MCF 10A (cell line): ENCODE data around the gene WBP1L. TPM values are rescaled to one million over a fixed set of nuclear protein-coding genes. Genes with fewer than 3 reads are reported as not detected.
"Not testable (repeated sequence)": the region's sequence is repeated elsewhere in the genome, so short reads cannot be mapped to it uniquely, and the experiment has no call there.

Experiments
- BruUV-seq: library from RNA; stranded (reverse); fragments of 400-500 nt; replicated peaks from 2 replicates; lab custom pipeline; 2021; lab: Mats Ljungman, UMichigan
- CTCF ChIA-PET: fragments of 300-600 bp; sonication (Branson Sonifier 250); formaldehyde crosslinking; extraction: SDS; loops from one replicate; lab custom pipeline; 2021; ENCODE audit warnings: antibody characterized with exemption, inconsistent platforms; lab: Yijun Ruan, JAX
- POLR2A ChIA-PET: fragments of 300-600, 350-650 bp; sonication (Branson Sonifier 250); formaldehyde crosslinking; extraction: SDS; loops from one replicate; lab custom pipeline; 2020; ENCODE audit warnings: antibody characterized with exemption, inconsistent platforms; lab: Yijun Ruan, JAX
- DNase-seq: peaks from one replicate; pipeline ENCODE4 v3.0.0-alpha.2; 2018; ENCODE audit not compliant: unreplicated experiment
- H3K27ac Mint-ChIP-seq: one replicate; pipeline ENCODE4 v1.8.0; 2022; ENCODE audit warnings: mild to moderate bottlenecking, low read depth, mixed read lengths; ENCODE audit not compliant: unreplicated experiment
- H3K27me3 Mint-ChIP-seq: one replicate; pipeline ENCODE4 v1.8.0; 2022; ENCODE audit warnings: mixed read lengths; ENCODE audit not compliant: insufficient read depth, unreplicated experiment
- H3K36me3 Mint-ChIP-seq: one replicate; pipeline ENCODE4 v1.8.0; 2022; ENCODE audit warnings: mild to moderate bottlenecking, moderate library complexity, mixed read lengths; ENCODE audit not compliant: insufficient read depth, unreplicated experiment
- H3K4me1 Mint-ChIP-seq: one replicate; pipeline ENCODE4 v1.8.0; 2022; ENCODE audit warnings: mixed read lengths; ENCODE audit not compliant: insufficient read depth, unreplicated experiment
- H3K4me3 Mint-ChIP-seq: one replicate; pipeline ENCODE4 v1.8.0; 2022; ENCODE audit warnings: mild to moderate bottlenecking, moderate library complexity, mixed read lengths; ENCODE audit not compliant: unreplicated experiment
- H3K9me3 Mint-ChIP-seq: one replicate; pipeline ENCODE4 v1.8.0; 2022; ENCODE audit warnings: mixed read lengths; ENCODE audit not compliant: unreplicated experiment
- CTCF ChIP-seq: fragments of 200-600 bp; IDR thresholded peaks from one replicate; pipeline ENCODE4 v1.8.0; 2022; ENCODE audit warnings: antibody characterized with exemption, mild to moderate bottlenecking; ENCODE audit not compliant: unreplicated experiment
- intact Hi-C: fragments of 100-400 bp; cut with micrococcal nuclease; formaldehyde crosslinking; loops from 2 replicates; pipeline ENCODE4 v1.14.1; 2022
- total RNA-seq: library from RNA; stranded (reverse); gene quantifications from 2 replicates; pipeline ENCODE4 v1.2.3, GENCODE V29; 2022

Gene WBP1L
- total RNA-seq, 1 experiment from 2014 or later = 19.8 TPM

DNA sequence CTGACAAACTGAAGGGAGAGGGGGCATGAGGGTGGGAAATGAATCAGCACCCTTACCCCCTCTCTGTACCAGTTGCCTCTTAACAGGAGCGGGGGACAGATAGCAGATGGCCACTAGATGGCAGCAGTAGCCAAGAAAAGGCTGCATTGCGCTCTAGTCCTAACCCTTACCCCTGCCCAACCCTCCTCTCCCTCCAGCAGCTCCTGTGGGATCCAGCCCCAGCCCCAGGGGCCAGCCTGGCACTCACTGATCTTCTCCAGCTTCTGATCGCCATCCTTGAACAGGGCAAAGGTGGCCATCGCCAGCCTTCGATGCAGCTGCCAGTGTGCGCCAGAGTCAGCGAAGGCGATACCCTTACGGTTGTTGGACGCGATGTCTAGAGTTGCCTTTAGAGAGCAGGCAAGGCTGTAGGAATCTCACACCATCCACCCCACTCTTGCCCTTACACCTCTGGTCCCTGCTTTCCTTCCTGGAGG is 91.3 kb downstream of the WBP1L start:
- TF ChIP-seq CTCF = peak; percentile 76
- peak; percentile 82 for DNase-seq
- Mint-ChIP-seq H3K9me3 (peaks cover 21% of the 10 kb centered on the region), H3K27ac (no peak overlapping the region), H3K4me3 (no peak overlapping the region), H3K4me1 (peaks cover 9% of the 10 kb centered on the region), H3K36me3 (no peaks in the 10 kb centered on the region), H3K27me3 (peaks cover 12% of the 10 kb centered on the region)
- intact Hi-C loops = loop anchor here (1.0 to 10.0 kb wide), 7 partner anchors 66 to 647 kb away; no protein-coding TSS in a partner anchor
- ChIA-PET POLR2A (interaction anchor here (1.6 kb wide), 1 partner anchor 66 kb away, joined by 7 read pairs; no protein-coding TSS in a partner anchor), CTCF (interaction anchor here (0.6 to 8.3 kb wide), 25 partner anchors 9 to 499 kb away, joined by 3 to 124 read pairs (median 3); no protein-coding TSS in a partner anchor)
- no TSS peak for BruUV-seq

DNA sequence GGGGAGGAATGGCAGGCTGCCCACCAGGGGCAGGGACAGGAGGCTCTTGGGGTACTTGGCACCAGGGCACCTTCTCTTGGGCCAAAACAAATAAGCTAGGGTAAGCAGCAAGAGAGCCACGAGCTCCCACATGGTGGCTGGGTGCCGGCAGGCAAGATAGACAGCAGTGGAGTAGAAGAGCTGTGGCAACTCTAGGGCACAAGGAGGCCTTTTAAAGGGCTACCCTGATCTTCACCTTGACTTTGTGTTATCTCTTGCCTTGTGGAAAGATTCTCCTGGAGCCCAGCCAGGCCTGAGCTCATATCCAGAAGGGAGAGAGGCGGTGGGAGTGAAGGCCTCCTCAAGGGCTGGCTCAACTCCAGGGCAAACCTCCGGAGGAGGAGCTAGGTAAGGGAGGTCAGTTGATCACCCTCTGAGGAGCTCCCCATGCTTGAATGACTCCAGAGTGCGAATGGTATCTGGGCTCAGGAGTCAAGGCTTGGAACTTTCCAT is 93.5 kb downstream of the WBP1L start, which contains the start of gene CYP17A1:
Gene CYP17A1 (minus strand): TSS at position 184 of the 492 bp plus-strand sequence. CDS start 52 bp downstream, at position 132.
- intact Hi-C loops = loop anchor here (5.0 to 10.0 kb wide), 3 partner anchors 85 to 645 kb away; no protein-coding TSS in a partner anchor
- no peak for TF ChIP-seq CTCF
- no TSS peak for BruUV-seq
- CTCF ChIA-PET = interaction anchor here (0.6 to 8.3 kb wide), 7 partner anchors 10 to 475 kb away, joined by 3 to 124 read pairs (median 5); no protein-coding TSS in a partner anchor
- Mint-ChIP-seq H3K4me1 (peaks cover 9% of the 10 kb centered on the region), H3K27ac (no peak within 1 kb of the TSS), H3K36me3 (no peaks in the 10 kb centered on the region), H3K4me3 (no peak within 1 kb of the TSS), H3K9me3 (peaks cover 21% of the 10 kb centered on the region), H3K27me3 (peaks cover 28% of the 10 kb centered on the region)
- no peak for DNase-seq
- POLR2A ChIA-PET = no interaction called here

DNA sequence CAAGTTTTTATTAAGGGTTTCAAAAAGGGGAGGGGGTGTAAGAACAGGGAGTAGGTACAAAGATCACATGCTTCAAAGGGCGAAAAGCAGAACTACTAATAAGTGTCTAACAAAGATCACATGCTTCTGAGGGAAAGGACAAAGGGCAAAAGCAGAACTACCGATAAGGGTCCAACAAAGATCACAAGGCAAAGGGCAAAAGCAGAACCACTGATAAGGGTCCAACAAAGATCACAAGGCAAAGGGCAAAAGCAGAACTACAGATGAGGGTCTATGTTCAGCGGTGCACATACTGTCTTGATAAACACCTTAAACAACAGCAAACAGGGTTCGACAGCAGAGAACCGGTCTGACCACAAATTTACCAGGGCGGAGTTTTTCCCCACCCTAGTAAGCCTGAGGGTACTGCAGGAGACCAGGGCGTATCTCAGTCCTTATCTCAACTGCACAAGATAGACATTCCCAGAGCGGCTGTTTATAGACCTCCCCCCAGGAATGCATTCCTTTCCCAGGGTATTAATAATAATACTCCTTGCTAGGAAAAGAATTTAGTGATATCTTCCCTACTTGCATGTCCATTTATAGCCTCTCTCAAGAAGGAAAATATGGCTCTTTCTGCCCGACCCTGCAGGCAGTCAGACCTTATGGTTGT is 94.7 kb downstream of the WBP1L start:
- H3K36me3 Mint-ChIP-seq, POLR2A ChIA-PET, H3K4me1 Mint-ChIP-seq, H3K27ac Mint-ChIP-seq, DNase-seq, BruUV-seq, H3K4me3 Mint-ChIP-seq: not testable (repeated sequence)
- peaks cover 28% of the 10 kb centered on the region for H3K27me3 Mint-ChIP-seq
- intact Hi-C loops = loop anchor here (5.0 to 10.0 kb wide), 3 partner anchors 86 to 644 kb away; no protein-coding TSS in a partner anchor
- peaks cover 30% of the 10 kb centered on the region for H3K9me3 Mint-ChIP-seq
- CTCF ChIA-PET = interaction anchor here (3.8 to 8.3 kb wide), 2 partner anchors 9 to 63 kb away, joined by 28 to 124 read pairs; no protein-coding TSS in a partner anchor

- intact Hi-C loops = no loop called here
- Mint-ChIP-seq H3K36me3 (no peaks in the 10 kb centered on the region), H3K27ac (no peak overlapping the region), H3K27me3 (peaks cover 28% of the 10 kb centered on the region), H3K4me1 (no peaks in the 10 kb centered on the region), H3K9me3 (peaks cover 32% of the 10 kb centered on the region), H3K4me3 (no peak overlapping the region)
- TF ChIP-seq CTCF = no peak
- no peak for DNase-seq
- no TSS peak for BruUV-seq
- ChIA-PET CTCF (interaction anchor here (0.5 to 0.6 kb wide), 2 partner anchors 8 to 388 kb away, joined by 4 to 5 read pairs; no protein-coding TSS in a partner anchor), POLR2A (no interaction called here)
Measured at GRCh38 chr10:102841827-102842345, 98.1 kb downstream of the WBP1L start.

GRCh38 chr10:102843139-102843538 is 99.4 kb downstream of the WBP1L start:
- H3K27ac Mint-ChIP-seq, POLR2A ChIA-PET, H3K36me3 Mint-ChIP-seq, DNase-seq, H3K4me1 Mint-ChIP-seq, BruUV-seq, intact Hi-C loops, H3K4me3 Mint-ChIP-seq: not testable (repeated sequence)
- H3K9me3 Mint-ChIP-seq = peaks cover 25% of the 10 kb centered on the region
- peaks cover 28% of the 10 kb centered on the region for H3K27me3 Mint-ChIP-seq
- CTCF ChIA-PET = interaction anchor here (1.0 kb wide), 1 partner anchor 8 kb away, joined by 3 read pairs; no protein-coding TSS in a partner anchor

GRCh38 chr10:102844190-102844776 is 100.5 kb downstream of the WBP1L start:
- BruUV-seq, H3K4me3 Mint-ChIP-seq, intact Hi-C loops, DNase-seq, POLR2A ChIA-PET, H3K27ac Mint-ChIP-seq, H3K4me1 Mint-ChIP-seq, H3K36me3 Mint-ChIP-seq: not testable (repeated sequence)
- CTCF ChIA-PET = interaction anchor here (1.0 kb wide), 1 partner anchor 9 kb away, joined by 3 read pairs; no protein-coding TSS in a partner anchor
- H3K9me3 Mint-ChIP-seq = peaks cover 13% of the 10 kb centered on the region
- H3K27me3 Mint-ChIP-seq = peaks cover 24% of the 10 kb centered on the region
